Measurements from ENCODE around the gene THOC6.

DNA sequence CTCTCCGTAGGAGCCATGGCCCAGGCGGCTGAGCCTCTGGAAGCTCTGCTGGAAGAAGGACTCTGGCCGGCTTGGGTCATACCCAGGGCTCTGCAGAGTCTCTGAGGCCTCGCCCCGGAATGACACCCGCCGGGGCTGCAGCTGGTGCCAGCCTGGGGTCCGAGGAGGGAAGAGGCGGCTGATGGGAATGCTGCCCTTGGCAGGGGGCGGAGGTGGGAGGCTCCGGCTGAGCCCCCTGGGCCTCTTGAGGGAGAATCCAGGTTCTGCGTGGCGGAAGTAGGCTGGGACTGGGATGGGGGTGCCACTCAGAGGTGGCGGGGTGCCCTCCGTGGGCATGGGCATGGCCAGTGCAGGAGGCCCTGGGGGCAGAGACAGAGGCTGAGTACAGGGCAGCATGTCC lies 47.2 kb upstream of the THOC6 start:
- TF ChIP-seq, protein P1, sequence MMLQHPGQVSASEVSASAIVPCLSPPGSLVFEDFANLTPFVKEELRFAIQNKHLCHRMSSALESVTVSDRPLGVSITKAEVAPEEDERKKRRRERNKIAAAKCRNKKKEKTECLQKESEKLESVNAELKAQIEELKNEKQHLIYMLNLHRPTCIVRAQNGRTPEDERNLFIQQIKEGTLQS (IDR thresholded peaks at IDR 0.05): no peak
- TF ChIP-seq RAD21 (IDR thresholded peaks at IDR 0.05) (no peak), TAF1 (conservative IDR thresholded peaks at IDR 0.05) (no peak), EGR1 (IDR thresholded peaks at IDR 0.05; ENCODE audit: low read depth in 2 of 2) (no peak)
- TF ChIP-seq, protein P2, sequence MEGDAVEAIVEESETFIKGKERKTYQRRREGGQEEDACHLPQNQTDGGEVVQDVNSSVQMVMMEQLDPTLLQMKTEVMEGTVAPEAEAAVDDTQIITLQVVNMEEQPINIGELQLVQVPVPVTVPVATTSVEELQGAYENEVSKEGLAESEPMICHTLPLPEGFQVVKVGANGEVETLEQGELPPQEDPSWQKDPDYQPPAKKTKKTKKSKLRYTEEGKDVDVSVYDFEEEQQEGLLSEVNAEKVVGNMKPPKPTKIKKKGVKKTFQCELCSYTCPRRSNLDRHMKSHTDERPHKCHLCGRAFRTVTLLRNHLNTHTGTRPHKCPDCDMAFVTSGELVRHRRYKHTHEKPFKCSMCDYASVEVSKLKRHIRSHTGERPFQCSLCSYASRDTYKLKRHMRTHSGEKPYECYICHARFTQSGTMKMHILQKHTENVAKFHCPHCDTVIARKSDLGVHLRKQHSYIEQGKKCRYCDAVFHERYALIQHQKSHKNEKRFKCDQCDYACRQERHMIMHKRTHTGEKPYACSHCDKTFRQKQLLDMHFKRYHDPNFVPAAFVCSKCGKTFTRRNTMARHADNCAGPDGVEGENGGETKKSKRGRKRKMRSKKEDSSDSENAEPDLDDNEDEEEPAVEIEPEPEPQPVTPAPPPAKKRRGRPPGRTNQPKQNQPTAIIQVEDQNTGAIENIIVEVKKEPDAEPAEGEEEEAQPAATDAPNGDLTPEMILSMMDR (IDR thresholded peaks at IDR 0.05; ENCODE audit: low read depth, low read length, missing input control): no peak
- TF ChIP-seq, protein P3, sequence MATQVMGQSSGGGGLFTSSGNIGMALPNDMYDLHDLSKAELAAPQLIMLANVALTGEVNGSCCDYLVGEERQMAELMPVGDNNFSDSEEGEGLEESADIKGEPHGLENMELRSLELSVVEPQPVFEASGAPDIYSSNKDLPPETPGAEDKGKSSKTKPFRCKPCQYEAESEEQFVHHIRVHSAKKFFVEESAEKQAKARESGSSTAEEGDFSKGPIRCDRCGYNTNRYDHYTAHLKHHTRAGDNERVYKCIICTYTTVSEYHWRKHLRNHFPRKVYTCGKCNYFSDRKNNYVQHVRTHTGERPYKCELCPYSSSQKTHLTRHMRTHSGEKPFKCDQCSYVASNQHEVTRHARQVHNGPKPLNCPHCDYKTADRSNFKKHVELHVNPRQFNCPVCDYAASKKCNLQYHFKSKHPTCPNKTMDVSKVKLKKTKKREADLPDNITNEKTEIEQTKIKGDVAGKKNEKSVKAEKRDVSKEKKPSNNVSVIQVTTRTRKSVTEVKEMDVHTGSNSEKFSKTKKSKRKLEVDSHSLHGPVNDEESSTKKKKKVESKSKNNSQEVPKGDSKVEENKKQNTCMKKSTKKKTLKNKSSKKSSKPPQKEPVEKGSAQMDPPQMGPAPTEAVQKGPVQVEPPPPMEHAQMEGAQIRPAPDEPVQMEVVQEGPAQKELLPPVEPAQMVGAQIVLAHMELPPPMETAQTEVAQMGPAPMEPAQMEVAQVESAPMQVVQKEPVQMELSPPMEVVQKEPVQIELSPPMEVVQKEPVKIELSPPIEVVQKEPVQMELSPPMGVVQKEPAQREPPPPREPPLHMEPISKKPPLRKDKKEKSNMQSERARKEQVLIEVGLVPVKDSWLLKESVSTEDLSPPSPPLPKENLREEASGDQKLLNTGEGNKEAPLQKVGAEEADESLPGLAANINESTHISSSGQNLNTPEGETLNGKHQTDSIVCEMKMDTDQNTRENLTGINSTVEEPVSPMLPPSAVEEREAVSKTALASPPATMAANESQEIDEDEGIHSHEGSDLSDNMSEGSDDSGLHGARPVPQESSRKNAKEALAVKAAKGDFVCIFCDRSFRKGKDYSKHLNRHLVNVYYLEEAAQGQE (IDR thresholded peaks at IDR 0.05): no peak
